HPDE6-E6E7 (cell line): ENCODE data around the gene POMC.
"Not testable (repeated sequence)": the region's sequence is repeated elsewhere in the genome, so short reads cannot be mapped to it uniquely, and the experiment has no call there.

ENCODE experiments used
- DNase-seq: peaks from one replicate; pipeline ENCODE4 v3.0.0; 2011; ENCODE audit warnings: missing footprints; ENCODE audit errors: extremely low spot score

The POMC gene

GRCh38 chr2:25176541-25177181 lies 8.3 kb upstream of the POMC start:
- no peak for DNase-seq

GRCh38 chr2:25176138-25176537 lies 7.8 kb upstream of the POMC start:
- no peak for DNase-seq

GRCh38 chr2:25174192-25174861 lies 5.9 kb upstream of the POMC start:
- no peak for DNase-seq

- DNase-seq = no peak
These were observed 5.3 kb upstream of the POMC start for GRCh38 chr2:25173719-25174118.

GRCh38 chr2:25170888-25171287 lies 2.5 kb upstream of the POMC start:
- no peak for DNase-seq

- DNase-seq = no peak
These were observed 692 bp upstream of the POMC start for GRCh38 chr2:25169073-25169470.

DNA sequence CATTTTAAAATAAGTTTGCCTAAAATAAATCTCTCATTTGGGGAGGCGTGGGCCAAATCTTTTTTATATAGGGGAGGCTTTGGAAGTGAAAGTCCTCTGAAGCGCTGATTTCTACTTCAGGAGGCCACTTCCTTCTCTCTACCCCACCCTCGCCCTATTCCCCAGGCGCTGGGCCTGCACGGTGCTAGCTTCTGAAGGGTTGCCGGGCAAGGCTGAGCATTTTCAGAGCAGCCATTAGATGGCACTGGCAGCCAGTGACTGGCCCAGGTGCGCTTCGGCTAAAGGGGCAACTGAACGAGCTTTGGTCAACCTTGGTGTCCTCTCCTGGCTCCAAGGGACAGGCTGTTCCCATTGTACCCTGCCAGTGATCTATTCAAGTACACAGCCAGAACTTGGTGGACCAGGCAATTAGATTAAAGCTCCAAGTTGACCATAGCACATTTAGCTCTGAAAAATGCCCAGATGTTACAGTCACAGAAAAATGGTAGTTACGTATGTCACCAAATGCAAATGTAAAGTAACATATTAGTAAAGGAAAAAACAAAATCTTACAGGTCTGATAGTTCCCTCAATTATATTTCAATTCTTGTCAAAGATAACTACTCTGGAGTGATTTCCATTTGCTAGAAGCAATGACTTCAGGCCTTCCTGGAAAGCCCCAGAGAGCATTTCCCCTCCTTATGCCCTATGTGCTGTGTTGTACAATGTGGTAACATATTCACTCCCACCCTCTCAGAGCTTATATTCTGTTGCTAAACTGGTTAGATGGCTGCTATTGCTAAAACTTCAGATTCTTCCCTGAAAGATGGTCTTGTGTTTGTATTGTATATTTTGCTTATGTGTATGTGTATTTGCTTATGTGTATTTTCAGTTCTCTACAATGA lies 2.1 kb downstream of the POMC start:
- peak; percentile 34 for DNase-seq

- no peak for DNase-seq
These were observed 3.8 kb downstream of the POMC start for GRCh38 chr2:25164561-25164960.

DNA sequence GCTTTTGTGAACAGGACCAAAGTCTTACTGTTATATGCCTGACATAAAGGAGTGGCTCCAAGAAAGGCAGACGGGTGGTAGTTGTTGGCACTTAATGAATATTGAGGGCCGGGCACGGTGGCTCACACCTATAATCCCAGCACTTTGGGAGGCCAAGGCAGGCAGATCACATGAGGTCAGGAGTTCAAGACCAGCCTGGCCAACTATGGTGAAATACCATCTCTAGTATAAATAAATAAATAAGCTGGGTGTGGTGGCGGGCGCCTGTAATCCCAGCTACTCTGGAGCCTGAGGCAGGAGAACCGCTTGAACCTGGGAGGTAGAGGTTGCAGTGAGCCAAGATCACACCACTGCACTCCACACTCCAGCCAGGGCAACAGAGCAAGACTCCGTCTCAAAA lies 6.3 kb downstream of the POMC start:
- not testable (repeated sequence) for DNase-seq

DNA sequence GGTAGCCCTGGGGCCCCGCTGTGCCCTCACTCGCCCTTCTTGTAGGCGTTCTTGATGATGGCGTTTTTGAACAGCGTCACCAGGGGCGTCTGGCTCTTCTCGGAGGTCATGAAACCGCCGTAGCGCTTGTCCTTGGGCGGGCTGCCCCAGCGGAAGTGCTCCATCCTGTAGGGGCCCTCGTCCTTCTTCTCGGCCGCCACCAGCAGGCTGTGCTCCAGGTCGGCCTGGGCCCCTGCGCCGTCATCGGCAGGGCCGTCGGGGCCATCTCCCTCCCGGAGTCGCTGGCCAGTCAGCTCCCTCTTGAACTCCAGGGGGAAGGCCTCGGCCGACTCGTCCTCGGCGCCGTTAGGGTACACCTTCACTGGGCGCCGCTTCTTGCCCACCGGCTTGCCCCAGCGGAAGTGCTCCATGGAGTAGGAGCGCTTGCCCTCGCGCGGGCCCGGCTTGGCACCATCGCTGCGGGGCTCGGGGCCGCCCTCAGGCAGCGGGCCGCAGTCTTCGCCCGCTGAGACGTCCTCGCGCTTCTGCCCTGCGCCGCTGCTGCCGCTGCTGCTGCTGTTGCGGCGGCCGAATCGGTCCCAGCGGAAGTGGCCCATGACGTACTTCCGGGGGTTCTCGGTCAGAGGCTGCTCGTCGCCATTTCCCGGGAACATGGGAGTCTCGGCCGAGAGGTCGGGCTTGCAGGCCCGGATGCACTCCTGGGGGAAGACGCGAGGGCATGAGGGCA lies 7.2 kb downstream of the POMC start:
- no peak for DNase-seq

- no peak for DNase-seq
These were observed 8.0 kb downstream of the POMC start for GRCh38 chr2:25160376-25160775.

- no peak for DNase-seq
These were observed 8.4 kb downstream of the POMC start for GRCh38 chr2:25159949-25160348.

GRCh38 chr2:25158096-25158852 lies 10.1 kb downstream of the POMC start:
- DNase-seq = no peak

DNA sequence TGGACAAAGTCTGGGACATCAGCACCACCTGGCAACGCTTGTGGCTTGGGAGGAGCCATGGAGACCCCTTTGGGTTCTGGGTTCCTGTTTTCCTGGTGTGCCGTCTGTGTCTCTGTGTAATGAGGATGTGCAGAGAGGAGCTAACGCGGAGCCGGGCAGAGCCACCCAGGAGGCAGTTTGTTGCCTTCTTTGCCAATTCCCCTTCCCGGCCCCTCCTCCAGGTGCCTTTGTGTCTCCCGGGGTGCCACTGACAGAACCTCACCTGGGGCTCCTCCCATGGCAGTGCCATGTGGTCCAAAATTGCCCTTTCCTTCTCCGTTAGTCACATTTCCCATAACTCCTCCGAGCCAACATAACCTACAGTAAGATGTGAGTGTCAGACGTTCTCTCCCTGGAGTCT lies 13.0 kb downstream of the POMC start:
- no peak for DNase-seq

DNA sequence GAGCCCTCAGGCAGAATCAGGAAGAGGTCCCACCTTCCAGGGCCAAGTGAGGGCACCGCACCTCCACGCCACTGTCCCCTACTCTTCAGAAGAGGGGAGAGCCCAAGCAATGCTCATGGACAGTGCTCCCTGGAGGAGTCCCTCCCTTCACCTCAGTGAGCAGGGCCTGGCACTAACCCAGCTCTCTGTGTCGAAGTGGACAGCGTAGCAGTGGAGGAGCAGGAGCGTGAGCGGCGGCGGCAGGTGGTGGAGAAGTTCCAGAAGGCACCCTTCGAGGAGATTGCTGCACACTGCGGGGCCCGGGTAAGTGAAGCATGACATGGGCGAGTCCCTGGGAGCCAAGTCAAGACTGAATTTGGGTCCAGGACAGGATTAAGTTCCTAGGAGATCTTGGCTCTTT lies 16.7 kb downstream of the POMC start:
- no peak for DNase-seq

DNA sequence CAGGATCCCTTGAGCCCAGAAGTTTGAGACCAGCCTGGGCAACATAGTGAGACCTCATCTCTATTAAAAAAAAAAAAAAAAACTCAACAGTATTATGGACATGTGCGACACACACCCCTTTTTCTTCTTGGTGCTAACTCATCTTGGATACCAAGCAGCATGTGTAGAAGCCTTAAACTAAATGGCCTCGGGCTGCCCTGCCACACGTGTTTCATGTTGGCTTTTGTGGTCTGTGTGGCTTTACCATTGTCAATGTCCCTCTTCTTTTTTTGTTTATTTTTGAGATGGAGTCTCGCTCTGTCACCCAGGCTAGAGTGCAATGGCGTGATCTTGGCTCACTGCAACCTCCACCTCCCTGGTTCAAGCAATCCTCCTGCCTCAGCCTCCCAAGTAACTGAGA lies 17.4 kb downstream of the POMC start:
- DNase-seq = not testable (repeated sequence)

GRCh38 chr2:25149646-25150045 lies 18.7 kb downstream of the POMC start:
- no peak for DNase-seq

GRCh38 chr2:25146896-25147295 lies 21.5 kb downstream of the POMC start:
- DNase-seq = no peak

DNA sequence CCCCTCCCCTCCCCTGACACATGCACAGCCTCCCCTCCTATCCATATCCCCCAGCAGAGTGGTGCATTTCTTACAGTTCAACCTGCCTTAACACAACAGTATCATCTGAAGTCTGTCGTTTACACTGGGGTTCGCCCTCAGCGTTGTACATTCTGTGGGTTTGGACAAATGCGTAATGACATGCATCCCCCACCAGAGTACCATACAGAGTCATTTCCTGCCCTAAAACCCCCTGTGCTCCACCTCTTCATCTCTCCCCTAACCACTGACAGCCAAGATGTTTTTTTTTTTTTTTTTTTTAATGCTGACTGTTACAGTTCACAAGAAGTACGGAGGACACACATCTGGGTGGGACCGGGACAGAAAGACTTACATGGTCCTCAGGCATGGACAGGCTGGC lies 22.6 kb downstream of the POMC start:
- no peak for DNase-seq

DNA sequence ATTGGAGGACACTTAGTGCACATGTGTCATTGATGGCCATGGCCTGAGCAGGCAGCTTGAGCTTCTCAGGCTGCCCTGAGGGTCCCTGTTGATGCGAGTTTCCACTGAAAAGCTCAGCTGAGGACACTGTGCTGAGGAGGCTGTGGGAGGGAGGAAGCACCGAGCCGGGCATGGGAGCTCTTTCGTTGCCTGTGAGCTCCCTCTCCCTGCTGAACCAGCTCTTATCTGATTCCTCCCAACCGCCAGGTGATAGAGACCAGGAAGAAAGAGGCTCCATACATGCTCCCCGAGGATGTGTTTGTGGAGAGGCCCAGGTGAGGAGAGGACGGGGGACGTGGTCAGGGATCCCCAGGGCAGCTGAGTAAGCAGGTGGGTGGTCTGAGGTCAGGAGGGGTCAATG lies 27.3 kb downstream of the POMC start:
- no peak for DNase-seq

DNA sequence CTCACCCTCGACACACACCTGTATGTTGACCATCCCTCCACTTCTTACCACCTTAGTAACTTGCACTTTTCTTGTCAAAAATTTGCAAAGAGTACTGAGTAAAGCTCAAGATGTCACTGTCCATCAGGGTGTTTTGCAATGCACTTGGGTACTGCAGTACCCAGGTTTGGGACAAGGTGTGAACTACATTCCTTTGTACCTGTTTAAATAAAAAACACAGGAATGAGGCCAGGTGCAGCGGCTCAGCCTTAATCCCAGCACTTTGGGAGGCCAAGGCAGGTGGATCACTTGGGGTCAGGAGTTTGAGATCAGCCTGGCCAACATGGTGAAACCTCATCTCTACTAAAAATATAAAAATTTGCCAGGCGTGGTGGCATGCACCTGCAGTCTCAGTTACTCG lies 27.8 kb downstream of the POMC start:
- DNase-seq = not testable (repeated sequence)
